SH-SY5Y (cell line): Measurements from ENCODE around the gene NOL4L.

Source experiments
- GATA2 ChIP-seq: IDR thresholded peaks from 2 replicates; pipeline ENCODE4 v1.6.1; 2011; ENCODE audit warnings: mild to moderate bottlenecking, low read depth, low read length
- GATA3 ChIP-seq: IDR thresholded peaks from 2 replicates; pipeline ENCODE4 v1.6.1; 2011; ENCODE audit warnings: low read depth, mild to moderate bottlenecking, low read length, moderate library complexity

Gene NOL4L

DNA sequence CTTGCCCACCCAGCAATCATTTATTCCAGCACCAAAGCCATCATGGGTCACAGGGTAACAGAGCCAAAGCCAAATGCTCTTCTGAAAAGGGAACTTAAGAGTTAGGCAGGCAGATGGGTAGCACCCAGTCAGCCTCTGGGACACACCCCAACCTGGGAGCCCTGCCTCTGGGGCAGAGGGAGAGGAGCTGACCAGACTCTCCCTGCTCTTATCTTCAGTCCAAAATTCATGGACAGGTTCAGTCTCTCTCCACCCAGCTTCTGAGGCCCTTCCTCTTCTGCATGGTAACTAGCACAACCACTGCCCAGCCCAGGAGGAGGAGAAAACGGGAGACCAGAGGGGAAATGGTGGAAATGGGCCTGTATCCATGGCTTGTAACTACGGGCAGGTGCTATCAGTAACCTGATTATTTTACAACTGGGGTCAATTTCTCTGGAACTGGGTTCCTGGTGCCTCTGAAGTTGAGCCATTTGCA is 105.4 kb downstream of the NOL4L start:
- TF ChIP-seq GATA3 (no peak), GATA2 (no peak)

DNA sequence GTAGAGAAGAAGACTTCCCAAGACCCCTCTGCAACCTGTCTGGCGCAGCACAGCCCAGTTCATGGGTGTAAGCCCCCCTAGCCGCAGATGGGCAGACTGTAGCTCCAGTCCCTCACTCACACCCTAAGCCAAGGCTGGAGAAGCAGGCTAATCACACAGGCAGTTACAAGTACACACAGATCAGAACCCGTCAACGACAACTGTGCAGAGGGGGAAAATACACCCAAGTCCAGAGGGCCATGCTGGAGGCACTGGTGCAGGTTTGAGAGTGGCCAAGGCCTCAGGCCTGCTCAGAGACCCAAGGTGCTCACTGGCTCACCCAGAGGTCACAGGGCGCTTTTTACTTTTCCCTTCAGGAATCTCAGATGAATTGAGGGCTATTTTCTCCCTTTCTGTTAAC is 106.1 kb downstream of the NOL4L start:
- TF ChIP-seq GATA2 (no peak), GATA3 (no peak)

DNA sequence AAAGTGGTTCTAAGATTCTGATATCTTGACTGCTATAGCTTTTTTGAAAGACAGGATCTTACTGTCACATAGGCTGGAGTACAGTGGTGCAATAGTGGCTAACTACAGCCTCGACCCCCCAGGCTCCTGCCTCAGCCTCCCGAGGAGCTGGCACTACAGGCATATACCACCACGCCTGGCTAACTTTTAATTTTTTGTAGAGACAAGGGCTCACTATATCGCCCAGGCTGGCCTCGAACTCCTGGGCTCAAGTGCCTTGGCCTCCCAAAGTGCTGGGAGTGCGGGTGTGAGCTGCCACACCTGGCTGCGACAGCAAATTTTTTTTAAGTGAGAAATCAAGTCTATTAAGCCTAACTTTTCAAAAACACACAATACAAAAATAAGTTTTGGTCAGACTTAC is 106.6 kb downstream of the NOL4L start:
- TF ChIP-seq GATA3 (no peak), GATA2 (no peak)

DNA sequence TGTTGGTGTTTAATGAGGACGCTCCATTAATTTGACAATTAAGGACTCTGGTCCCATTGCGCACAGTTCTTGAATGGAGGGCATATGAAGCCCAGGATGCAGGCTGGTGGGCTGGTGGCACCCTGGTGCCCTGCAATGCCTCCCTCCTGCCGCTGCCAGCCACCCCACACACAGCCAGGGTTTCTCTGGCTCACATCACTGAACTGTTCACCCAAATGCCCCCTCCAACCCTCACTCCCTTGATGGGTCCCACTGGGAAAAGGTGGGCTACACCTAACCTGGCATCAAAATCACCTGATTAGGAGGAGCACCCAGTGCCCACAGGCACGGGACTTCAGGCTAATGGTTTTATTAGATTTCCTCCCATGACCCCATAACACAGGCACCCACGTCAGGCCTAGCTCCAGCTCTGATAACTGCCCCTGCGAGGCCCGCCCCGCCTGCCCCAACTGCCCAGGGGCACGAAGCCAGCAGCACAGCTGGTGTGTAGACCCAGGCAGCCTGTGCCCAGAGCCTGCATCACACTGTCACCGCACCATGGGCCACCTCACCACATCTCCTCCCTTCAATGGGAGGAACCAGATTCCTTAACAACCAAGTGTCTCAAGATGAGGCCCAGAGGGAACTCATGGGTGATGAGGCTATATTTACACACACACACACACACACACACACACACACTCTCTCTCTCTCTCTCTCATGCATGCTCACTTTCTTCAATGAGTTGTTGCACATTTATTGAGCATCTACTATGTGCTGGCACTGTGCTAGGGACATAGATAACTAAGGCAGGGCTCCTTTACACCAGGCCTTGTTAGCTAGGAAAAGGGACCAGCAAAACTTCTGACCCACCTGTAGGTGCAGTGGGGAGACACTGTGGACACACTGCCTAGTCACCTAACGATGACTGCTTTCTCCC is 107.3 kb downstream of the NOL4L start:
- TF ChIP-seq GATA3 (no peak), GATA2 (no peak)

DNA sequence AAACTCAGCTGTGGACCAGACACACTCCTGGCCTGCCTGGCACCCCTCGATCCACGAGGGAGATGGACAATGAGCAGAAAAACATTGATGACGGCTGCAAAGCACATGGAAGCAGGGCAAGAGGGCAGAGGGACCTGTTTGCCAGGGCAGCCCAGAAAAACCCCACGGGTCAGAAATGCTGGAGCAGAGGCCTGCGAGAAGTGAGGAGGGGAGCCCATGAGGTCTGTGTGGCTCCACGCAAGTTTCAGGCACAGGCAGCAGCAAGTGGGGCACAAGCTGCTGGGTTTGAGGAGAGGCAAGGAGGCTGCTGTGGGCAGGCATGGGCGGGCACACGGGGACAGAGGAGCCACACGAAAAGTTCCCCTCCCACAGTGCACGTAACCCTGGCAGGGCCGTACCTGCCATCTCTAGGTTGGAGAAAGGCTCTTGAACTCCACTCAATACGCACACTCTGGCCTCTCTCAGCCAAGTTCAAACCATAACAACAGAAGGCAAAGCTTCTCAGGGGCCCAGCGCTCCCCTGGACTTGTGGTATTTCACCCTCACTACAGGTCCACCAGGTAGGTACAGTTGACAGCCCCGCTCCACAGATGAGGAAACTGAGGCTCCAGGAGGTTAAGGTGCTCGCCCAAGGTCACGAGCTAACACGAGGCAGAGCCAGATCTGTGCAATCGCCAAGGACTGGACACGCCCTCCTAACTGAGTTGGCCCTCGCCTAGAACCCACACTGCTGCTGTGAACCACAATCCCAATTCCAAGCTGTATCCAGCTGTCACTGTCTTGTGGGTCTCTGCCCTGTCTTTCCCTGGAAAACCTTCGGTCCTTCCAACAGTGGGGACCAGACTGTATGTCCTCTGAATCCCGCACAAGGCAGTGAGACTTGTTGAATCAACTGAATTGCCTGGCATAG is 108.2 kb downstream of the NOL4L start:
- no peak for TF ChIP-seq GATA2
- no peak for TF ChIP-seq GATA3

DNA sequence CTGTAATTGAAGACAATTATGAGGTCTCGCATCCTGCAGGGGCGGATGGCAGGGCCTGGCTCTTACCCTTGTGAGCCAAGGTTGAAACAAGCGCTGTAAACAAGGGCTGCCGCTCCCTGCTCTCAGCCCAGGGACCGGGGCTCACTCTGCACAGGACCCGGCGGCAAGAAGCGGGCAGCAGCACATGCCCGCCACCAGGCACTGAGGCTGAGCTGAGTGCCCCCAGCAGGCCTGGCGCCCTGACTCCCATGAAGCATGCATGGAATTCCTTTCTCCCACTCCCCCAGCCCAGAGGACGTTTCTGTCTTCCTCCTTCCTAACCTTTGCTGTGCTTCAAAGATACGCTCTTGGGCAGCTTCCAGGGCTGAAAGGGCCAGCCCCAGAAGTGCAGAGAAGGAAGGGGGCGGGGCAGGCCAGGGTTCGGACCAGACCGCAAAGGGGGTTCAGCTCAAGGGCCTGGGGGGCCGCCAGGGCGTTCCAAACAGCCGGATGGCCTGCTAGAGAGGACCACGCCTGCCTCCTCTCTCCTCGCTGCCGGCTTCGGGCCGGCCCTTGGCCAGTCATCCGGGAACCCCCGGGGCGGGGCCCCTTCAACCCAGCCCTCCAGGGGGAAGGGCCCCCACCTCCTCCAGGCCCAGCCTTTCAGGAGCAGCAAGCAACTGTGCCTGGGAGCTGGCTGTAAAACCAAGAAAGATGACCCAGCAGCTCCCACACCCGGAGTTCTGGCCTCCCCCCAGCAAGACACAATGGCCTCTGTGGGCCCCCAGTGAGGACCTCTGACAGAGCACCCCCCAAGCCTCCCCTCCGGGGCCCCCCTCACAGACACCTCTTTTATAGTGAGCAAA is 109.9 kb downstream of the NOL4L start:
- TF ChIP-seq GATA3, result no peak
- no peak for TF ChIP-seq GATA2

DNA sequence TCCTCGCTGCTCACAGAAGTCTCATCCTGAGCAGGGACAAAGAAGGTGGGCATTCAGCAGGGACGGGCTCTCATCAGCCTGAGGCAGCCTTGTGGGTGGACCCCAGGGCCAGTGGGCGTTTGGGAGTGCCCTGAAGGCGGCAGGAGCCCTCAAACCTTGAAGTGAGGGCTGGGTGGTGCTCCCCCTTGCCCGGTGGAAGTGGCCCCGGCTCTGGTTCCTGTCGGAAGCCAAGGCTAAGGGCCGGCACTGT is 110.5 kb downstream of the NOL4L start:
- no peak for TF ChIP-seq GATA3
- no peak for TF ChIP-seq GATA2

DNA sequence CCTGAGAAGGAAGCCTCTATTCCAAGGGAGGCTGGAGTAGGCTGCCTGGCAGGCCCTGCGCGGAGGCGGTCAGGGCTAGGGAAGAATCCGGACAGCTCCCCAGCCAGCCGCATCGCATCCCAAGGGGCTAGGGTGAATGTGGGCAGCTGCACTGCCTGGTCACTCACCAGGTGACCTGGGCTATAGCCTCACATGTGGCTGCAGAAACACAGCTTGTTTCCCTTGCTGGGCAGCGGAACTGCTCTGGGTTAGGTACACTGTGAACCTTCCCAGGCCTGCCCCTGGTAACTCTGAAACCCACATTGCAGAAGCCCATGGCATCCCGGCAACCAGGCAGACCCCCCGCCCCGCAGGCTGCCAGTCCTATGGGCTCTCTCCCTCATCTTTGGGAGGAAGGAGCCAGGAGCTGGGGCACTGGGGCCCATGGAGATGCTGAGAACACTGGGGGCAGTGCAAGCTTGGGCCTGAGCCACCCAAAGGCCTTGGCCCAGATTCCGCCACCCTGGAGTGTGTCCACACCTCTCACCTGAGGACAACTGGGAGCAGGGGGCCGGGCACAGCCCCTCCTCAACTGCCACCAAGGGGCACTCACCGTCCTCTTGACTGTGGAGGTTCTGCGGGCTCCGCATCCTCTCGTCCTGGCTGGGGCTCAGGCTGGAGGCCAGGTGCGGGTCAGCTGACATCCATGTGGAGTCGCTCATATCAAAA is 111.0 kb downstream of the NOL4L start:
- no peak for TF ChIP-seq GATA2

DNA sequence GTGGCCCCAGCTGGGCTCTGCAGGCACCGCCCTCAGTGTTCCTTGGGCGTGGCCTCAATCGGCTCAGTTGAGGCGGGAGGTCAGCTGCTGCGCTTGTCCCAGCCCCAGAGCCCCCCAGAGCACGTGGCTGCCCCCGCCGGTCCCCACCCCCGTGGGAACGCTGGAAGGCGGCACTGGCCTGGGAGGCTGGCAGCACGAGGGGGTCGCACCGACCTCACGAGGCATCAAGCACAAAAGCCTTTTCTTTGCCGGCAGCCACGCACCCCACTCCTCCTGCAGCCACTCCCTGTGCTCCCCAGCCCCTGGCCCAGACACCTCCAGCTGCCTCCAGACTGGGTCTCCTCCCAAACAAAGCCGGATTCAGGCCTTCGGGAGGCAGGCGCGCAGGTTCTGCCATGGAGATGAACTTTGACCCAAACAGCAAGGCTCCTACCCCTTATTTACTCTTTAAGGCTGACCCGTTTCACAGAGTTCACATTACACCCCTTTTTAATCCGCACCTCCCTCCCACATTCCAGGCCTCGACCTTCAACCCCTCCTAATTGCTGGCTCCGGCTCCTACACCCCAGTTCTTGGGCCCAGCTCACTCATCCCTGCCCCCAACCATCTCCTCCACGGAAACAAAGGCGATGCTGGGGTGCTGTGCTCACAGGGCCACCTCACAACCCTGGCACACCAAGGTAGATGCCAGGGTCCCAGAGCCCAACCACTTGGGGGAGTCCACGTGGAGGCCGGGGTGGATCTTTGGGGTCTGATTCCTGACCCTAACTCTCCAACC is 111.7 kb downstream of the NOL4L start:
- TF ChIP-seq GATA2, result no peak
- TF ChIP-seq GATA3, result no peak

DNA sequence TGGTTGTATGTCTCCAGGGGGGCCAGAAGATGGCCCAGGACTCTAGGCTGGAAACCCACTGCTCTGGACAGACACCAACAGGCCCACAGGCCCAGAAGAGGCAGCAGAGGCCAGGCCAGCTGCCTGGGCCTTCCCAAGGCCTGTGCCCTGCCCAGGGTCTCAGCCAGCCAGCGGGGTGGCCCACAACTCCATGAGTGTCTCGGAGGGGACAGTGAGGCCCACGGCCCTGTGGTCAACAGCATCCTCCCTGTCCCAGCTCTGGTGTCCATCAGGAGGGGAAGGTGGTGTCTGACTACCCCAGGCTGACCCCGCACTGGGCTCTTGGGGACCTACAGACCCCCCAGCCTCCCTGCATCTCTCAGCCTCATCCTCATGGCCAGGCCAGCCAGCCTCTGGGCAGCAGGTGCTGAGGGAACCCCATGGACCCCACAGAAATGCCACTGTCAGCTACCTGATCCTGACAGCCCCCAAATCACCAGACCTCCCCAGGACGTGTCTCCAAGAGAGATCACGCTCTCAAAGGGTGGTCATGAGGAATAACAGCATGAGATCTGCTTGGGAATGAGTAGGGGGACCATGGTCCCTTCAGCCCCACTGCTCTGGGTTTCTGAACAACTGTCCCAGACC is 112.4 kb downstream of the NOL4L start:
- TF ChIP-seq GATA2 (no peak), GATA3 (no peak)

DNA sequence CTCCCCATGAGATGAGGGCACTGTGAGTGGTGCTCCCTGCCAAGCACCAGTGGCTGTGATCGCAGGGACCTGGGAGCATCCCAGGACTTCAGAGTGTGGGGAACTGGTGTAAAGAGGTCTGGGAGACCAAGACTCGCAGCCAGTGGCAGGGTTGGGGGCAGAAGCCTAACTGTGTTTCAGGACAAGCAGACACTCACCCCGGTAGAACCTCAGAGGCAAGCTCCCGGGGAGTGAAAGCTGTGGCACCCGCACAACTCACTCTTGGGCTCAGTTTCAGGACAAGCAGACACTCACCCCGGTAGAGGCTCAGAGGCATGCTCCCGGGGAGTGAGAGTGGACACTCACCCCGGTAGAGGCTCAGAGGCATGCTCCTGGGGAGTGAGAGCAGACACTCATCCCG is 114.2 kb downstream of the NOL4L start:
- TF ChIP-seq GATA3 (no peak), GATA2 (no peak)

DNA sequence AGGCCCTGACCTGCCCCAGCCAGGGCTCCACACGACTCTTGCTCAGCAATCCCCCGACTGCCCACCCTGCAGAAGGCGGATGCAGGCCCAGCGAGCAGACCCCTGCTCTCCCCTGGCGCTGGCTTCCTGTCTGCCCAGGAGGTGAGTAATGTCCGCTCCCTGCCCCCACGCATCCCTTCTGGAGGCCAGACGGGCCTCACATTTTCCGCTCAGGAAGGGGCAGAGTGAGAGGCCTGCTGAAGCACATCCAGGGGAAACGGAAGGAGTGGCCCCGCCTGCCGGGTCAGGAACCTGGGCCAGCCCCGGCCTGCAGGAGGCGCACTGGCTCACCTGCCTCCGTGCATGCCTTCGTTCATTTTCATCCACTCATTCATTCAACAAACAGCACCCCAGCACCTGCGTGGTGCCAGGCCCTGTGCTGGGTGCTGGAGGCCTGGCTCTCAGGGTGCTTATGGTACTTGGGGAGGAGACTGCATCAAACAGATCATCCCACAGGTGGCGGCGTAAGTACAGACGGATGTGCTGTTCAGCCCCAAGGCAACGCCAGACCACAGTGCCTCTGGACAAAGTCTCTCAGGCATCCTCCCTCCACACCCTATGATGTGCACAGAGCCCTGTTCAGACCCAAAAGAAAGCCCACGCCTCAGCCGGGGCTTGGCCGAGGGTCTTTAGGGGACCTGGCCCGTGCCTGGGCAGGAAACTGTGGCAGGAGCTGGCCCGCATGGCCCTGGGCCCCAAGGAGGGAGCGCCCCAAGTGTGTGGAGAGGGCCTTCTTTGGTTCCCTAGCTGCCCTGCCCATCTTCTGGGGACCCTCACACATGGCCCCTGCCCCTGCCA is 114.9 kb downstream of the NOL4L start:
- no peak for TF ChIP-seq GATA3
